ENCODE data around the gene PTRH1.

PTRH1 gene

DNA sequence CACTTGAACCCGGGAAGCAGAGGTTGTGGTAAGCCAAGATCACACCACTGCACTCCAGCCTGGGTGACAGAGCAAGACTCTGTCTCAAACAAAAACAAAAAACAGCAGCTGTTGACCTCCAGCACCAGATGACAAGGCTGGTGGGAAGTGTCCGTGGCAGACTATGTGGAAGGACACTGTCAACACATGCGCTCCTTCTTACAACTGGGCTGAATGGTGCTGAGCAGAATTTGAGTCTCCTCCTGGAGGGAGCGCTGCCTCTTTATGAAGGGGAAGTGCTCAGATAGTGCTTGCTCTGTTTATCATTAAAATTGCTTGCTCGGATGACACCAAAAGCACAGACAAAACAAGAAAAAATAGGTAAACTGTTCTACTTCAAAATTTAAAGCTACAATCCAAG, 17.9 kb downstream of the PTRH1 start:
- DNase-seq (ENCODE audit: low read depth), result no peak

DNA sequence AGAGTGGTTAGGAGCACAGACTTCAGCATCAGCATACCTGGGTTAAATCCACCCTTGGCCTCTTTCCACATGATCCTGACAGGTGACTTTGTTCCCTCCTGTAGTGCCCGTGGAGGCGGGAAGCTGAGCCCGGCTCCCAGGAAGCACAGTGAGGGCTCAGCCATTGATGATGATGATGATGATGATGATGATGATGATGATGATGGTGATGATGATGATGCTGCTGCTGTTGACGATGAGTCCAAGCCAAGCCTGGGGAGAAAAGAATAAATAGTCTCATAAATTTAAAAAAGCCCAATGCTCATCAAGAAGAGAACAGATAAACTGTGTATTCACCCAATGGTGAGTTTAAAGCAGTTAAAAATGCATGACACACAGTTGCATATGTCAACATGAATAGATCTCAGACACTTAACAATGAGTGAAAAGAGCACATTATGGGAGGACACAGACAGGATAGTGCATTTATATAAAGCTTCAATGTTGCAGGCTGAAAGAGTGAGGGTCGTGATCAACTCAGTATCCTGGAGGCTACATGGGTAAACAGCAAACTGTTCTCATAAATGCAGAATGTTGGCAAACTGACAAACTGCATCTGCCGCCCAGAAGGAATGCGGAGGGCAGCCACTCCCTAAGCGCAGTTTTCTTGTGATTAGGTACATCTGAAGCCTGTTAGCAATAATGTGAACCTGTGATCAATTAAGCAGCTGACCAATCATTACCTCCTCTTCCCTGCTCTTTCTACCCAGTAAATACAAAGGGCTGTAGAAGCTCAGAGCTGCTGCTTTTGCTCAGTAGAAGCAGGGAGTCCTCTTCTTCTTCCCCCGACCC, 20.4 kb downstream of the PTRH1 start:
- DNase-seq (ENCODE audit: low read depth), result no peak

DNA sequence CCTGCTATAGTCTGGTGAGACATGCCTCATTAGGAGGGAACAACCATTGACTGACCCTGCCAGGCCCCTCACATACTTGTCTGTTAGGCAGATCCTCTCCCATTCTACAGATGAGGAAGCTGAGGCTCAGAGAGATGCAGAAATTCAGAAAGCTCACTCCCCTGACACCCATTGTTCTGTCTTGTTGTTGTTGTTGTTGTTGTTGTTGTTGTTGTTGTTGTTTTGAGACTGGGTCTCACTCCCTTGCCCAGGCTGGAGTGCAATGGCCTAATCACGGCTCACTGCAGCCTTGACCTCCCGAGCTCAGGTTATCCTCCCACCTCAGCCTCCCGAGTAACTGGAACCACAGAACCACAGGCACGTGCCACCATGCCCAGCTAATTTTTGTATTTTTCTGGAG, 21.8 kb downstream of the PTRH1 start:
- no peak for DNase-seq (ENCODE audit: low read depth)

DNA sequence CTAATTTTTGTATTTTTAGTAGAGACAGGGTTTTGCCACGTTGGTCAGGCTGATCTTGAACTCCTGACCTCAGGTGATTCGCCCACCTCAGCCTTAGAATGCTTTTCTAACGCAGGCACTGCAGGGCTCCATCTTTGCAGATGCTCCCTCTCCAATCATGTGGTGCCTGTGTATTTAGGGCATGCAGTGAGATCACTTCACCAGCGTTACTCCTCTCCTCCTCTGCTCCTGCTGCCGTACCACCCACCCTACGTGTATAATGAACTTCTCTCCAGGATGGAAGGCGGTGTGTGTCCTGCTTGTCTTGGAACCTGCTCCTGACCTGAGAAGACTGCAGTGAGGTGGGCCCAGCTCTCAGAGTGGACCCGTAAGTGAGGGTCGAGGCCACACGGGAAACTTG, 22.3 kb downstream of the PTRH1 start:
- DNase-seq (ENCODE audit: low read depth), result no peak

DNA sequence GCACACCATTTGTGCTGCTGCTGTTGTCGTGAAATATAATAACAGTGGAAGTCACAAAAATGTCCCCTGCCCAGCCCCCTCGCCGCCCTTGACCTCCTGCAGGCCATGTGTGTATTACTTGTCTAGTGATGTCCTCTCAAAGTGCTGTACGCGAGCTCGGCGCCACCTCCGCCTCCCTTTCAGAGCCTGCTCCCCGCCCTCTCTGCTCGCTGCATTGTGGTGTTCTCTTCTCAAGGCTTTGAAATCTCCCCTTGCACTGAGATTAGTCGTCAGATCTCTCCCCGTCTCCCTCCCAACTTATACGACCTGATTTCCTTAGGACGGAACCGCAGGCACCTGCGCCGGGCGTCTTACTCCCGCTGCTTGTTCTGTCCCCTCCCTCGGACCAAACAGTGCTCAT, 23.4 kb downstream of the PTRH1 start:
- DNase-seq (ENCODE audit: low read depth), result no peak

DNA sequence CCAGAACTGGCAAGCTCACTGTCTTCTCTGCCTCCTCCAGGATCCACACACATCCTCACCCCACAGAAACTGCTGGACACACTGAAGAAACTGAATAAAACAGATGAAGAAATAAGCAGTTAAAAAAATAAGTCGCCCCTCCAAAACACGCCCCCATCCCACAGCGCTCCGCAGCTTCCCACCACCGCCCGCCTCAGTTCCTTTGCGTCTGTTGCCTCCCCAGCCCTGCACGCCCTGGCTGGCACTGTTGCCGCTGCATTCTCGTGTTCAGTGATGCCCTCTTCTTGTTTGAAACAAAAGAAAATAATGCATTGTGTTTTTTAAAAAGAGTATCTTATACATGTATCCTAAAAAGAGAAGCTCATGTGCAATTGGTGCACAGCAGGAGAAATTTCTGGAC, 24.7 kb downstream of the PTRH1 start:
- DNase-seq (ENCODE audit: low read depth), result no peak

DNA sequence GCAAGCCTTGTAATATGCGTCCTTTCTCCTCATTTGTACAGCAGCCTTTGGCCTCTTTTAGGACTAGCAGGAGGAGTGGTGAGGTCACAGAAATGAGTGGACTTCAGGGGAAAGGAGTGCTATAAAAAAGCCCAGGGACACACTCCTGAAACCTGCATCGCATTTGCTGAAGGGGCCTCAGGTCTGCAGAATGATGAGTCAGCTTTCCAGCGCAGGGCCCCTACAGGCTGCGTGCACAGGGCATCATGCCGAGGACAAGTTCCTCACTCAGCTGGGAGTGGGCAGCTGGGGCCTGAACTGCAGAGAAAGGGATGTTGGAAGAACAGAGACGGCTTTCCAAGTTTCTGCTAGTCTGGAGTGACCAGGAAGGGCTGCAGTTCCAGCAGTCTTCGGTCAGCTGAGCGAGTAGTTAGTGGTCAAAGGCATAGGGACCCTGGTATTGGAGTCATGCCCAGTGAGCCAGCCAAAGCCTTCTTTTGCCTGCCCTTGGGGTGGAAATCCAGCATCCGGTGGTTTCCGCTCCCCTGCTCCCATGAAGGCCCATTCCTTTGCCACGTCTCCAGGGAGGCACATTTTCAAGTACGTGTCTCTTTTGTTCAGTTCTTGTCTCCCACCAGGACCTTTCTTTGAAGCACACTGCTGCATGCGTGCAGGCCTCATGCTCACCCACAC, 26.0 kb downstream of the PTRH1 start:
- no peak for DNase-seq (ENCODE audit: low read depth)

DNA sequence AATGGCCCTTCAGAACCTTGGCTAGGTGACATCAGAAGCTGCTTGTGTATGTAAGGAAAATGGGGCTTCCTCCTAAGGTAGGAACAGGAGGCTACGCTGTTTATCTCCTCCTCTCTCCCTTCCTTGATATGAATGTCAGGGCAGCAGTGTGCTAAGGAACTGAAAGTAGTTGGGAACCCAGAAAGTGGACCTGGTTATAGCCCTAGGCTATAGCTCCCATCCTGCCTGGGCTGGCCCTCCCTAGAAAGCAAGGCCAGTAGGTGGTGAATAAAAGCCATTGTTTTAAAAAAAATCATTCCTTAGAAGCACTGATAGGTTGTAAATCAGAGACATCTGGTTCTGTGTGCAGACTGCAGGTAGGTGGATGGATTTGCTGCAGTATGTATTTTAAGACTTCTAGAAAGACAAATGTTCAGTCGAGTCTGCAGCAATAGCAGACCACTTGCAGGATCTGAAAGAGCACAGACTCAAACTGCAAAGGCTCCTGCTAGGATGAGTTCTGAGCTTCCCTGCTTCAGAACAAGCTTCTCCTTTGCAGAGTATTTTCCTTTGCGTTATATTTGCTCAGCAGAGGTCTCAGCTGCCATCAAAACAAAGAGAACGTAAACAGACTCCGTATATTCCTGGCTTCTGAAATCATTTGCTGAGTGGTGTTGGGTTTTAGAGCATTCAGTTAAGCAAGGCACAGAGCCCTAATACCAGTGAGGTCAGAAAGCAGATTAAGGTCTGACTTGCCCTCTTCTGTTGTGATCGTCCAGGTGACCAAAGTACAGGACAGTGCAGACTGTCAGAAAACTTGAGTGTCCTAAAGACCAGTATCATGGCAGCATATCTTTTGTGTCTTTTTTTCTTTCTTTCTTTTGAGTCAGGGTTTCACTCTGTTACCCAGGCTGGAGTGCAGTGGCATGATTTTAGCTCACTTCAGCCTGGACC, 28.7 kb downstream of the PTRH1 start:
- DNase-seq (ENCODE audit: low read depth), result no peak

DNA sequence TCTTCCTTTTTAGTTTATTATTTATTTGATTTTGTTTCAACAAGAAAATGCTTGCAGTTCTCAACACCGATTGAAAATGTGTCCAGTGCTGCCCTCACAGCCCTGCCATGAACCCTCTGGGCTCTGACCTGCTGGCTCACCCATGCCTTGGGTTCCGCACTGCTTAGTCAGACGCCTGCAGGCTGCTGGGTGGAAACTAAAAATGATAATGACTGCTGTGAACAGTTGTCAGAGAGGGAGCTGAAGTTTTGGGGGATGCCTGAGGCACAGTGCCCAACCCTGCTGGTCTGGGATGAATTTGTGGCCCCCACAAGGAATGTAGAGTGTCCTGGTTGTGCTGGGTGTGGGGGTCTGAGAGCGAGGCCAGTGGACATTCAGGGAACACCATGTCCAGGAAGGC, 30.9 kb downstream of the PTRH1 start:
- no peak for DNase-seq (ENCODE audit: low read depth)

DNA sequence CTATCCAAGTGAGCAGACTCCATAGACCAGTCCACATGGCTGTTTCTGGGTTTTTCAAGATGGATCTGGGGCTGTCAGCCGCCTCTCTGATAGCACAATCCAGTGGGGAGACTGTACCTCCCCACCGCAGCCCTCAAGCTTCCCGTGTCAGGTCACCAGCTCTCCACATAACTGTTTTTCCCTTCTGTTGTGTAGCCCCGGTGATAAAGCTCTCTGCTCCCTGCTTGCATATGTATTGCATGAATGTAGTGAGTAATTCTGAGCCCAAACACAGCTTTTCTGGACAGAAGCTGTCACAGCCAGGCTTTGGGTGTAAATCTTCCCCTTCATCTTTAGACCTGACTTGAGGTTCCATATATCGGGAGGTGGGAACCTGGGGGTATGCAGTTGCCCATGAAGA, 31.7 kb downstream of the PTRH1 start:
- no peak for DNase-seq (ENCODE audit: low read depth)

DNA sequence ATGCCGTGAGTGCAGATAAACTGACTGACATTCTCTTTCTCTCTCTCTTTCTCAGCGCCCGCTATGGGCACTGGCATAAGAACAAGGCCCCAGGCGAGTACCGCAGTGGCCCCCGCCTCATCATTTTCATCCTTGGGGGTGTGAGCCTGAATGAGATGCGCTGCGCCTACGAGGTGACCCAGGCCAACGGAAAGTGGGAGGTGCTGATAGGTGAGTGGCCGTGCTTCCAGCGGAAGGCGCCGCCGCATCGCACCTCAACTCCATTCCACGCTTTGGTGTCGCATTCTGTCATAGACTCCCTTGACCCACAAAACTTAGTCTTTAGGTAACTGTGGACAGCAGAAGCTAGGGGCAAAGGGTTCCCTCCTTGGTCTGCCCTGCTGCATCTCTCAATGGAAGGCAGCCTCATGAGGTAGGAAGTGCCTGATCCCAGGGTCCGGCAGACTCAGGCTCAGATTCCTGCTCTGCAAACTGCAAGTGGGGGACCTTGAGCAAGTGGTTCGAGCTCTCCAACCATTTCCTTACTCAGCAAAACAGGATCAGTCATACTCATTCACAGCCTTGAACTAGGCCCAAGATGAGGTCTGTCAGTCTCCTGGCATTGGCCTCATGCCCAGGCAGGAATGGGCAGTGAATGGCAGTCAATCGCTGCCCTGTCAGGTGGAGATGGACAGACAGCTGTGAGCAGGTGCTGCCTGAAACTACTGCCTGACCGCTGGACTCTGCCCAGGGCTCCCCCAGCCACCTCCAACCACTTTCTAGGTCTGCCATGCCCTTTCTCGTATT, 32.9 kb downstream of the PTRH1 start:
- DNase-seq (ENCODE audit: low read depth), result no peak

DNA sequence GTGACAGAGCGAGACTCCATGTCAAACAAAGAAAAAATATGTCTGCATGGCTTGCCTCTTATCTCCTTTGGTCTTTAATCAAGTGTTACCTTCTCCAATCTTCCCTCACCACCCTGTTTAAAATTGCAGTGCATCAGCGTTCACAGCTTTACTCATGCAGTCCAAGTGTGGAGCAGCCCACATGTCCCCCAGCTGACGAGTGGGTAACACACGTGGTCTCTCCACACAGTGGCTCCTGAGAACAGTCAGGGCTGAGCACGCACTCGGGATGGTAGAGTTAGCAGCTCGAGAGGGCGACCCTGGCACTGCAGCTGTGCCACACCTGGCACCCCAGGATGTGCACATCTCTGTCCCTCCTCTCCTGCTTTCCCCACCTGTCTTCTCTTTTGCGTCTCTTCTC, 34.6 kb downstream of the PTRH1 start:
- no peak for DNase-seq (ENCODE audit: low read depth)

DNA sequence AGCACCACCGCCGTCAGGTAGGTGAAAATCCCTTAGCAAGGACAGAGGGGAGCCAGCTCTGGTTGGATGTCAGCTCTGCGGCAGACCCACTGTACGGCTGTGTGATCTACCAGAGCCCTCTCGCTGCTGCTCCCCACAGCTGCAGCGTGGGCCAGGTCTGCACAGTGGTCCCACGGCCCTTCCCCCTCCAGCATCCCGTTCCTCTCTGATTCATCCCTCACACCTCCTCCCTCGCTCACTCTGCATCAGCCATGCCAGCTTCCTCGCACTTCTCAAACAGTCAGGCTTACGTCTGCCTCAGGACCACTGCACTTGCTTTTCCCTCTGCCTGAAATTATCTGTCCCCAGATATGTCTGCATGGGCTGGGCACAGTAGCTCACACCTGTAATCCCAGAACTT, 35.2 kb downstream of the PTRH1 start:
- DNase-seq (ENCODE audit: low read depth), result no peak

DNA sequence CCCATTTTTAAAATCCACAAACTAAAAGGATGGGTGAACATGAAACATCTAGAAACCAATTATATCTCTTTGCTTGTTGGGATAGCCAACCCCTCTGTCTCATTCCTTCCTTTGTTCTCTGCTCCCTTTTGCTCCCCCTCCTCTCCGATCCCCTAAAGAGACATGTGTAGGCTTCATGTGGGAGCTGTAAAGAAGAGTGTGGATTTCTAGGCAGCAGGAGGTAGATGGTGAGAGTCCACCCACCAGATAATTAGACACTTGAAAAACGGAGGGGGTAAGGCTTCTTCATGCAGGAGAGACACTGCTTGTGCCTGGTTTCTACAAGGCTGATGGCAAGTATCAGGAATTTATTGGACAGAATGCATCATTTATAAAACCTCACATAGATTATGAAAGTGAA, 36.0 kb downstream of the PTRH1 start:
- DNase-seq (ENCODE audit: low read depth), result no peak

DNA sequence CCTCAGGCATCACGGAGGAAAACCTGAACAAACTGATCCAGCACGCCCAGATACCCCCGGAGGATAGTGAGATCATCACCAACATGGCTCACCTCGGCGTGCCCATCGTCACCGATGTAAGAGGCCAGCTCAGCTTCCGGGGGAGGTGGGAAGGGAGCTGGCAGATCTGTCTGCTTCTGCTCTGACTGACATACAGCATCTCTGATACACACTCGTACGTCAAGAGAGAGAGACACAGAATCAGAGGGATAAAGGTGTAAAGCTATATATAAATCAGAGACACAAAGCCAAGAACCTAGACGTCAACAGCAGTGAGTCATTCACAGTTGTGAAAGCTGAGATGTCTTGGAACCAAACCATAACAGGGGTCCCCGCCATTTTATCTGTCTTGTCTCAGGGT, 38.8 kb downstream of the PTRH1 start:
- no peak for DNase-seq (ENCODE audit: low read depth)

DNA sequence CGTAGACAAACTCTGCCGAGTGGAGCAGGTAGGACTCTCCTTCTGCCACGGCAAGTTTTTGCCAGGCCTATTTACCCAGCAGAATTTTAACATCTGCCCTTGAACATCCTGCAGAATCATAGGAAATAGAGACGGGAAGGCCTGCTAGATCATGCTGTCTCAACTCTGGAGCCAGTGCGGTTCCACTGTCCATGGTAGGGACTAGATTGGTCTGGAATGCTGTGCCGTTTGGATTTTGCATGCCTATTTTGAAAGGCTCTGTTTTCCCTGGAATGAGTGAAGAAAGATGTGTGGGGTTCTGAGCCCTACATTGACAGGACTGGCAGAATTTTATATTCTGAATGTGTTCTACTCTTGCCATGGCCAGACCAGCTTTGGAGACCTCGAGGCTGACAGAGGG, 42.2 kb downstream of the PTRH1 start:
- no peak for DNase-seq (ENCODE audit: low read depth)

DNA sequence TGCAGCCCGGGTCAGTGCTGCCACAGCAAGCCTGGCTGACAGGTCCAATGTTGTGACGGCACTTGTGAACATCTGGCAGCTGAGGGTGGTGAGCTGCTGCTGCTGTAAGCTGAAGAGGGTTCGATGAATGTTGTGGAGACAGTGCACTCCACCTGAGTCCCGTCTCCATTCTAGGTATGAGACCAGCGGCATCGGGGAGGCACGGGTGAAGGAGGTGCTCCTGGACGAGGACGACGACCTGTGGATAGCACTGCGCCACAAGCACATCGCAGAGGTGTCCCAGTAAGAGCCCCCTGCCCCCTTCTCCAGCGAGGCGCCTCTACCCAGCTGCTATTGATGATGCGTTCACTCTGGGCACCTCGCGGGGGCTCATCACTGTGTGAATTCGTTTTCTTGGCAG, 47.6 kb downstream of the PTRH1 start:
- DNase-seq (ENCODE audit: low read depth), result no peak

DNA sequence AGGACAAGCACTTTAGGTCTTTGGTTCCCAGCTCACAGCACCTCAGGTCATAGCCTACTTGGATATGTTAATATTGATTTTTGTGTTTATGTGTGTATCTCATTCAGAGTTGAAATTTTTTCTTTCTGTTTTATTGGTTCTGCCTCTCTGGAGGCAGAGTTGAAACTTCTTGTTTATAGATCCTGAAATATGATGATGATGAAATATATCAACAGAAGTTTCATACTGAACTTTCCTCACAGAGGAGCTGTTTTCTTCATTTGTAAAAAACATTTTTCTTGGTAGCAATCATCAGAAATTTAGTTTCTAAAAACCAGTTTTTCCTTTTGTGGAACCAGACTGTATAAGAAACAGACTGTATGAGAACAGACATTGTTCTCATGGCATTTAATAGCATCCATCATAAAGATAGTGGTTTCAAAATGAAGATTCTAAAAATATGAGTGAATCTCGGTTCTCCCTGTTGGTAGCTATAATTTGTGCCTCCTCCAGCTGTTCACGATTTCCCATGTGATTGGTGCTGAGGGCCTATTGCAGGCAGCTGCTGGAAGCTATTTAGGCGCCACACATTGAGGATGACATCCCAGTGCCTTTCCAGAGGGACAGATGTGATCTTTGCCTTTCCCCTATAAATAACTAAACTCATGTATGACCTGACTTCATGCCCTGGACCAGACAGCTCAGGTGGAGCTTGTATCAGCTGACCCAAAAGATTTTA, 48.2 kb downstream of the PTRH1 start:
- no peak for DNase-seq (ENCODE audit: low read depth)

DNA sequence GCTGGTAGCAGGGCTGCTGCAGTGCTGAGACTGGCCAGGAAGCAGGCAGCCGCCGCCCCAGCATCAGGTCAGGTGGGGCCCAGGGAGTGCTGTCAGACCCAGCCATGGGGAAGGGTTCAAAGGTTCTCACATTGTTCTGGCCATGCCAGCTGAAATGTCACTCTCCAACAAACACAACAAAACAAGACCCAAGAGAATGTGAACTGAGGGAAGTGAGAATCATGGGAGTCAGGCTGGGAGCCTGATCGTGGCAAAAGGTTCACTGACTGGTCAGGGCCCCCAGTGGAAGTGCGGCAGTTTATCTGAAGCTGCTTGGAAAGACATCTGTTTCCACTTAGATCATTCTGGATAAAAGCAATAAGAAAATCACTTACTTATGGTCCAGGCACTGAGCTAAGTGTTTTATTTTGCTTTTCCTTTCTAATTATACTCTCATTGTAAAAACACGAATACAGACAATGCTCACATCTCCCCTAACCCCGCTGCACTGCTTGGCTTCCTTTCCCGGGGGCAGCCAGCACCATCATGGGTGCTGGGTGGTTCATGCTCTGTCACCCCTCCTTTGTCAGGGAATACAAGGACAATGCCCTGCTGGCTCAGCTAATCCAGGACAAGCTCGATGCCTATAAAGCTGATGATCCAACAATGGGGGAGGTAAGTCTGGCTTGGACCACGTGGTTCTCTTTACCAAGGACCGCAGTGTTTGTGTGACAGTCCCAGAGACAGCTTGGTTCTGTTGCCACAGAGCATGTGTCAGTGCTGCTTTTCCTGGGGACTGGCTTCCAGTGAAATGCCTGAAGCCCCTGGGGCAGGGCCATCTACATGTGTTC, 50.6 kb downstream of the PTRH1 start:
- no peak for DNase-seq (ENCODE audit: low read depth)

DNA sequence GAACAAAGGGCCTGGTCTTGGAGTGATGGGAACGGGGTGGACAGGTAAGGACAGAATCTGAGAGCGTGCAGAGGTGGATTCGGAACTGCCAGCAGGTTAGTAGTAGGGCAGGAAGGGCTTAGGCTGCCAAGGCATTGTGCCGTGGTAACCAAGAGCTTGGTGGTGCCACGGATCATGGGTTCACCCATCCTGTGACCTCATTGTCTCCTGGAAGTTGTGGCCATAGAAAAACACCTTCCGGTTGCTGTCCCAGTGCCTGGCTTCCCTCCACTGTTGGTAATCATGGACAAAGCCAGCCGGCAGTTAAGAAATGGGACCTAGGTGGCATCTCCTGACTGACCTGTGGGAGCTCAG, 51.2 kb downstream of the PTRH1 start:
- DNase-seq (ENCODE audit: low read depth), result no peak

Data from stimulated activated CD8-positive, alpha-beta memory T cell treated with anti-CD3 and anti-CD28 coated beads, Interleukin-15, amount 100 ng/mL, for 1 hour (primary cell).